ENCODE data around the gene MYMX. TPM values are rescaled to one million over a fixed set of nuclear protein-coding genes. Genes with fewer than 3 reads are reported as not detected.
A peak's percentile ranks its signal among the peaks of the same experiment; 100 is the strongest.

The MYMX gene
- total RNA-seq, 1 experiment from 2014 or later, result not detected

DNA sequence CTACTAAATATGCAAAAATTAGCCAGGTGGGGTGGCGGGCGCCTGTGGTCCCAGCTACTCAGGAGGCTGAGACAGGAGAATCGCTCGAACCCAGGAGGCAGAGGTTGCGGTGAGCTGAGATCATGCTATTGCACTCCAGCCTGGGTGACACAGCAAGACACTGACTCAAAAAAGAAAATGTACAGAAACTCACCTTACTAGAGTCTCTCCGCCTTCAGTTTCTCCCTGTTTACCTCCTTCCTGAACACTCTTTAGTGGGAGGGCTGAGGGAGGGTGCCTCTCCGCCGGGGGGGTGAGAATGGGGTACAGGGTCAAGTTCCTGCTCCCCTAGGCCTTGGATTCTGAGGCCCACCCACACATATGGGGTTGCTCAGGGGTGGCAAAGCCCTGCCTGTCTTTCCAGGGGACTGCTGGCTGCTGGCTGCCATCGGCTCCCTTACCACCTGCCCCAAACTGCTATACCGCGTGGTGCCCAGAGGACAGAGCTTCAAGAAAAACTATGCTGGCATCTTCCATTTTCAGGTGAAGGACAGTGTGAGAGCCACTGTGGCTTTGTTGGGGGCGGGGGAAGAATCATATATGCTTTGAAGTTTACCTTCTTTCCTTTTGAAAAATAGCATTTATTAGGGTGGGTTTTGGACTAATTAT lies 44.7 kb upstream of the MYMX start (continued):
- no peak for TF ChIP-seq YY1 (IDR thresholded peaks at IDR 0.05; ENCODE audit: extremely low read depth, insufficient replicate concordance, low read depth, low read length)
- TF ChIP-seq FOSL1 (IDR thresholded peaks at IDR 0.05; ENCODE audit: low read depth), result no peak
- no peak for TF ChIP-seq SIN3A (IDR thresholded peaks at IDR 0.05; ENCODE audit: low read depth)

DNA sequence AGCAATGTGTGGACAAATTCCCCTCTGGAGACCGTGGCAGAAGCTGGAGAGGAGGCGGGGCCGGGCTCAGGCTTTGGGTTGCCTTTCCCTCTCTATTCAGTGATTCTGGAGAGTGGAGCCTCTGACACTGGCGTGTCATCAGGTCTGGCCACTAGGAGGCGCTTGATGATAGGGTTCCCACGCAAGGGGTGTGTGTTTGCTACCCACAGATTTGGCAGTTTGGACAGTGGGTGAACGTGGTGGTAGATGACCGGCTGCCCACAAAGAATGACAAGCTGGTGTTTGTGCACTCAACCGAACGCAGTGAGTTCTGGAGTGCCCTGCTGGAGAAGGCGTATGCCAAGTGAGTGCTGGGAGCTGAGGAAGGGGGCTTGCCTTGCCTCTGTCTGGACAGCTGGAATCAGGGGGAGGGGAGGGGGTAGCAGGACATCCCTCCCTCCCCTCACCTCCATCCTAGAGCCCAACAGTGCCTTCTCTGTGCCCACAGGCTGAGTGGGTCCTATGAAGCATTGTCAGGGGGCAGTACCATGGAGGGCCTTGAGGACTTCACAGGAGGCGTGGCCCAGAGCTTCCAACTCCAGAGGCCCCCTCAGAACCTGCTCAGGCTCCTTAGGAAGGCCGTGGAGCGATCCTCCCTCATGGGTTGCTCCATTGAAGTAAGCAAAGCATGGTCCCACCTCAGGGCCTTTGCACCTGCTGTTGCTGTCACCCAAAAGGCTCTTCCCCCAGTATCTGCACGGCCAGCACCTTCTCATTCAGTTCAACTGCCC lies 43.8 kb upstream of the MYMX start:
- RAD21 ChIA-PET (ENCODE audit: low non-redundant PET in 1 of 2, low total read pairs in 2 of 2, uncharacterized antibody in 2 of 2, unreplicated experiment in 2 of 2), result interaction anchor here in 1 of 2 experiments (0.5 to 1.3 kb wide), 3 partner anchors 27 to 84 kb away, joined by 3 to 4 read pairs (median 3); partner anchors contain the start of gene SLC35B2
- H3K4me1 ChIP-seq (ENCODE audit: control insufficient read depth in 1 of 2, insufficient read depth in 2 of 2, low read length in 2 of 2), result peaks cover 3 to 24% of the 10 kb centered on the region in 2 experiments; a peak in 3 of 4 replicates
- DNase-seq (ENCODE audit: low read depth, low spot score) (peak; percentile 59), ATAC-seq (peak; percentile 96)
- no peaks in the 10 kb centered on the region; the same call in 1 of the 2 replicates for H3K27me3 ChIP-seq (ENCODE audit: insufficient read depth, low read length)
- peak; percentile 94 for TF ChIP-seq RAD21 (IDR thresholded peaks at IDR 0.05; ENCODE audit: low read depth)
- no peak for TF ChIP-seq JUND (IDR thresholded peaks at IDR 0.05)
- TF ChIP-seq, protein P1, sequence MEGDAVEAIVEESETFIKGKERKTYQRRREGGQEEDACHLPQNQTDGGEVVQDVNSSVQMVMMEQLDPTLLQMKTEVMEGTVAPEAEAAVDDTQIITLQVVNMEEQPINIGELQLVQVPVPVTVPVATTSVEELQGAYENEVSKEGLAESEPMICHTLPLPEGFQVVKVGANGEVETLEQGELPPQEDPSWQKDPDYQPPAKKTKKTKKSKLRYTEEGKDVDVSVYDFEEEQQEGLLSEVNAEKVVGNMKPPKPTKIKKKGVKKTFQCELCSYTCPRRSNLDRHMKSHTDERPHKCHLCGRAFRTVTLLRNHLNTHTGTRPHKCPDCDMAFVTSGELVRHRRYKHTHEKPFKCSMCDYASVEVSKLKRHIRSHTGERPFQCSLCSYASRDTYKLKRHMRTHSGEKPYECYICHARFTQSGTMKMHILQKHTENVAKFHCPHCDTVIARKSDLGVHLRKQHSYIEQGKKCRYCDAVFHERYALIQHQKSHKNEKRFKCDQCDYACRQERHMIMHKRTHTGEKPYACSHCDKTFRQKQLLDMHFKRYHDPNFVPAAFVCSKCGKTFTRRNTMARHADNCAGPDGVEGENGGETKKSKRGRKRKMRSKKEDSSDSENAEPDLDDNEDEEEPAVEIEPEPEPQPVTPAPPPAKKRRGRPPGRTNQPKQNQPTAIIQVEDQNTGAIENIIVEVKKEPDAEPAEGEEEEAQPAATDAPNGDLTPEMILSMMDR (IDR thresholded peaks at IDR 0.05 in 2 of 3, conservative IDR thresholded peaks at IDR 0.05 in 1 of 3; ENCODE audit: borderline replicate concordance in 1 of 3, insufficient read depth in 1 of 3, low read depth in 2 of 3, low read length in 2 of 3), result peak; percentile 91 to 94 (median 93)
- H3K4me3 ChIP-seq (replicated peaks in 1 of 2; ENCODE audit: low read depth in 1 of 2, low read length in 2 of 2), result no peak overlapping the region
- H2AFZ ChIP-seq (ENCODE audit: low read depth, low read length, poor library complexity, severe bottlenecking), result peak overlapping the region; percentile 5
- H3K9ac ChIP-seq (ENCODE audit: low read length), result no peak overlapping the region
- CTCF ChIA-PET, result interaction anchor here (0.6 to 1.9 kb wide), 18 partner anchors 12 to 167 kb away, joined by 3 to 8 read pairs (median 5); partner anchors contain the start of genes SLC29A1 and SLC35B2
- intact Hi-C loops (cut with micrococcal nuclease), result loop anchor here (1.0 to 5.0 kb wide), 3 partner anchors 61 to 164 kb away; partner anchors contain the start of gene SLC35B2
- H3K27ac ChIP-seq (ENCODE audit: low read depth, low read length), result no peak overlapping the region
- no peaks in the 10 kb centered on the region for H3K79me2 ChIP-seq (ENCODE audit: insufficient read depth, low read length)
- H4K20me1 ChIP-seq (ENCODE audit: insufficient read depth), result no peaks in the 10 kb centered on the region
- H3K9me2 ChIP-seq (ENCODE audit: insufficient read depth), result no peaks in the 10 kb centered on the region
- POLR2A ChIA-PET, result interaction anchor here (0.9 to 1.7 kb wide), 3 partner anchors 20 to 84 kb away, joined by 3 to 7 read pairs (median 6); partner anchors contain the start of genes HSP90AB1 and SLC35B2
- H3K36me3 ChIP-seq (ENCODE audit: control insufficient read depth in 1 of 2, insufficient read depth in 2 of 2, low read length in 2 of 2), result no peaks in the 10 kb centered on the region
- H3K9me3 ChIP-seq (ENCODE audit: control insufficient read depth in 1 of 2, insufficient read depth in 1 of 2, low read depth in 1 of 2, low read length in 2 of 2), result no peaks in the 10 kb centered on the region
- H3K4me2 ChIP-seq (ENCODE audit: low read length), result peak overlapping the region; percentile 8; the same call in 1 of the 2 replicates
- no TSS peak for BruUV-seq (replicated peaks)
